Measurements from ENCODE around the gene INSR.

- no peak for TF ChIP-seq TARDBP (IDR thresholded peaks at IDR 0.05)
- no peak for TF ChIP-seq L3MBTL2 (conservative IDR thresholded peaks at IDR 0.05)
- TF ChIP-seq SP1 (IDR thresholded peaks at IDR 0.05), result no peak
- 0 out of 2 replicates have a peak, but pooled peaks have one; percentile 0 for TF ChIP-seq ZNF384 (IDR thresholded peaks at IDR 0.05)
- no peak for TF ChIP-seq FOXA1 (IDR thresholded peaks at IDR 0.05)
- no peak for TF ChIP-seq BHLHE40 (IDR thresholded peaks at IDR 0.05; ENCODE audit: borderline replicate concordance)
Observed at GRCh38 chr19:7288977-7289376, 5.2 kb downstream of the INSR start.
